Keratinocyte (primary cell): ENCODE data around the gene GTF3C5.

Source experiments
- CTCF ChIP-seq, 3 experiments: IDR thresholded peaks in 1 of 3; conservative IDR thresholded peaks in 1 of 3; optimal IDR thresholded peaks in 1 of 3; 2 replicates in 2 of 3; 3 replicates in 1 of 3; pipeline versions ENCODE3 to v1.5.1; 2011; ENCODE audit warnings: low read length in 3 of 3, mild to moderate bottlenecking in 3 of 3, moderate library complexity in 2 of 3, control low read depth in 1 of 3, inconsistent platforms in 1 of 3; ENCODE audit not compliant: insufficient read depth in 2 of 3; ENCODE audit errors: extremely low read depth in 1 of 3
- EZH2 ChIP-seq: IDR thresholded peaks from one replicate; pipeline ENCODE4 v1.6.1; 2012; ENCODE audit warnings: inconsistent platforms, mild to moderate bottlenecking, low read length, moderate library complexity

GRCh38 chr9:133003671-133004090 is 27.1 kb upstream of the GTF3C5 start:
- TF ChIP-seq CTCF (optimal IDR thresholded peaks at IDR 0.05 in 1 of 3, IDR thresholded peaks at IDR 0.05 in 1 of 3, conservative IDR thresholded peaks at IDR 0.05 in 1 of 3; ENCODE audit: extremely low read depth in 1 of 3, insufficient read depth in 2 of 3, low read length in 3 of 3) (no peak), EZH2 (no peak)
